ENCODE data around the gene THAP8. TPM values are rescaled to one million over a fixed set of nuclear protein-coding genes. Genes with fewer than 3 reads are reported as not detected.

Gene THAP8
- total and polyA plus RNA-seq, 10 of the 15 experiments (the other 5 are each of a cell fraction or from before 2014, with no cell fraction given): 0.24 to 4.4 (median 2.6) TPM

- TF ChIP-seq PBX3 (IDR thresholded peaks at IDR 0.05; ENCODE audit: insufficient replicate concordance, low read depth, low read length): no peak
These were observed 63.0 kb downstream of the THAP8 start (continued) for GRCh38 chr19:35990771-35991730.

DNA sequence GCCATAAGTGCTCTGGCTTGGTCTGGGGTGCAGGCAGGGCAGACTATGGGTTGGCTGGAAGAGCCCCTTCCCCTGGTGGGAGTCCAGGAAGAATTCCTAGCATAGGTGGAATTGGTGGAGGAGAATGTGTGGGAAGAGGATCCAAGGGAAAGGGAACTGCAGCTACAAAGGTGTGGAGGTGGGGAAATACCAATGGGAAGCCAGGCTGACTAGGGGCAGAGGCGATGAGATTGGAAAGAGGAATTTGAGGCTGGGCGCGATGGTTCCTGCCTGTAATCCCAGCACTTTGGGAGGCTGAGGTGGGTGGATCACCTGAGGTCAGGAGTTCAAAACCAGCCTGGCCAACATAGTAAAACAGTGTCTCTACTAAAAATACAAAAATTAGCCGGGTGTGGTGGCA is 63.9 kb downstream of the THAP8 start:
- in situ Hi-C loops (cut with MboI) (no loop called here), intact Hi-C loops (cut with micrococcal nuclease; ENCODE audit: unreplicated experiment) (no loop called here)
- Histone ChIP-seq H3K27ac (ENCODE audit: control insufficient read depth, insufficient read depth) (no peak overlapping the region), H3K9ac (ENCODE audit: control insufficient read depth, insufficient read depth, low read length) (no peak overlapping the region), H2AFZ (ENCODE audit: control insufficient read depth, low read depth, low read length) (no peak overlapping the region), H3K9me3 (replicated peaks; ENCODE audit: control insufficient read depth, insufficient read depth, low read length) (no peaks in the 10 kb centered on the region), H3K4me1 (ENCODE audit: control insufficient read depth, insufficient read depth, low read length) (peaks cover 17% of the 10 kb centered on the region), H3K4me3 (no peak overlapping the region), H3K79me2 (ENCODE audit: control insufficient read depth, insufficient read depth, low read length) (peaks cover 3% of the 10 kb centered on the region), H3K4me2 (ENCODE audit: control insufficient read depth, insufficient read depth) (no peak overlapping the region), H4K20me1 (ENCODE audit: control insufficient read depth, insufficient read depth) (no peaks in the 10 kb centered on the region), H3K36me3 (ENCODE audit: control insufficient read depth in 2 of 2, insufficient read depth in 2 of 2, low read length in 1 of 2) (no peaks in the 10 kb centered on the region), H3K27me3 (replicated peaks in 1 of 2; ENCODE audit: control insufficient read depth in 2 of 2, insufficient read depth in 2 of 2, low read length in 1 of 2) (peaks cover 0 to 2% of the 10 kb centered on the region in 2 experiments; a peak in 3 of 4 replicates)
- ChIA-PET RAD21 (ENCODE audit: unreplicated experiment) (no interaction called here), SMC1A (ENCODE audit: uncharacterized antibody, unreplicated experiment) (no interaction called here), CTCF (no interaction called here), POLR2A (no interaction called here)
- 71% methylated on average over 4 of the region's 4 CpGs for WGBS (ENCODE audit: insufficient coverage, insufficient replicate concordance, low lambda C conversion rate, missing lambda C conversion rate)
- no TSS peak for BruUV-seq (replicated peaks)
- TF ChIP-seq JUND (IDR thresholded peaks at IDR 0.05; ENCODE audit: low read depth, low read length) (no peak), SREBF2 (IDR thresholded peaks at IDR 0.05; ENCODE audit: low read length) (no peak), MTA3 (IDR thresholded peaks at IDR 0.05; ENCODE audit: borderline replicate concordance, low read length) (no peak)
- ATAC-seq: no peak
- FAIRE-seq: no peak
- no peak for DNase-seq (ENCODE audit: low read depth, low spot score)
